ENCODE data around the gene ATP6V0A4.

The ATP6V0A4 gene

GRCh38 chr7:138755331-138755747 is 42.7 kb downstream of the ATP6V0A4 start:
- TF ChIP-seq POLR2A (IDR thresholded peaks at IDR 0.05; ENCODE audit: low read depth, low read length), result no peak
- no peak for TF ChIP-seq POU2F2 (IDR thresholded peaks at IDR 0.05; ENCODE audit: low read depth, low read length)
- no peak for TF ChIP-seq POLR2AphosphoS5 (IDR thresholded peaks at IDR 0.05; ENCODE audit: low read depth, low read length)
- no peak for TF ChIP-seq TAF1 (IDR thresholded peaks at IDR 0.05; ENCODE audit: low read depth, low read length)
- TF ChIP-seq PAX5 (IDR thresholded peaks at IDR 0.05; ENCODE audit: insufficient read depth, low read length, severe bottlenecking), result no peak
- FAIRE-seq (no peak), DNase-seq (ENCODE audit: insufficient read length, low spot score) (no peak)

GRCh38 chr7:138753610-138754009 is 44.4 kb downstream of the ATP6V0A4 start:
- DNase-seq (ENCODE audit: insufficient read length, low spot score), result no peak
- FAIRE-seq, result no peak
- TF ChIP-seq POLR2AphosphoS5 (IDR thresholded peaks at IDR 0.05; ENCODE audit: low read depth, low read length) (no peak), SPI1 (IDR thresholded peaks at IDR 0.05; ENCODE audit: low read depth, low read length) (no peak), TAF1 (IDR thresholded peaks at IDR 0.05; ENCODE audit: low read depth, low read length) (no peak), POU2F2 (IDR thresholded peaks at IDR 0.05; ENCODE audit: low read depth, low read length) (no peak), PAX5 (IDR thresholded peaks at IDR 0.05; ENCODE audit: insufficient read depth, low read length, severe bottlenecking) (no peak), POLR2A (IDR thresholded peaks at IDR 0.05; ENCODE audit: low read depth, low read length) (no peak)

DNA sequence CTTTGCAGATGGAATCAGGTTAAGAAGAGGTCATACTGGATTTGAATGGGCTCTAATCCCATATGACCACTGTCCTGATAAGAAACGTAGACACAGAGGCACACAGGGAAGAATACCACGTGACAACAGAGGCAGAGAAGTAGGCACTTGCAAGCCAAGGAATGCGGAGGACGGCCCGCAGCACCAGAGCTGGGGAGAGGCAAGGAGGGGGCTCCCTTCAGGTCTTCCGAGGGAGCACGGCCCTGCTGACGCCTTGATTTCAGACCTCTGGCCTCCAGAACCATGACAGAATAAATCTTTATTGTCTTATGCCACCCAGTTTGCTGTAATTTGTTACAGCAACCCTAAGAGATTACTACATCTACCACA is 44.9 kb downstream of the ATP6V0A4 start:
- FAIRE-seq (no peak), DNase-seq (ENCODE audit: insufficient read length, low spot score) (no peak)
- no peak for TF ChIP-seq POLR2AphosphoS5 (IDR thresholded peaks at IDR 0.05; ENCODE audit: low read depth, low read length)
- TF ChIP-seq POU2F2 (IDR thresholded peaks at IDR 0.05; ENCODE audit: low read depth, low read length), result no peak
- no peak for TF ChIP-seq TAF1 (IDR thresholded peaks at IDR 0.05; ENCODE audit: low read depth, low read length)
- TF ChIP-seq SPI1 (IDR thresholded peaks at IDR 0.05; ENCODE audit: low read depth, low read length), result no peak
- TF ChIP-seq PAX5 (IDR thresholded peaks at IDR 0.05; ENCODE audit: insufficient read depth, low read length, severe bottlenecking), result no peak
- no peak for TF ChIP-seq POLR2A (IDR thresholded peaks at IDR 0.05; ENCODE audit: low read depth, low read length)

GRCh38 chr7:138752518-138753149 is 45.4 kb downstream of the ATP6V0A4 start:
- FAIRE-seq (peak; percentile 62), DNase-seq (ENCODE audit: insufficient read length, low spot score) (no peak)
- TF ChIP-seq TAF1 (IDR thresholded peaks at IDR 0.05; ENCODE audit: low read depth, low read length) (no peak), POLR2A (IDR thresholded peaks at IDR 0.05; ENCODE audit: low read depth, low read length) (no peak), POLR2AphosphoS5 (IDR thresholded peaks at IDR 0.05; ENCODE audit: low read depth, low read length) (no peak), SPI1 (IDR thresholded peaks at IDR 0.05; ENCODE audit: low read depth, low read length) (no peak), PAX5 (IDR thresholded peaks at IDR 0.05; ENCODE audit: insufficient read depth, low read length, severe bottlenecking) (no peak), POU2F2 (IDR thresholded peaks at IDR 0.05; ENCODE audit: low read depth, low read length) (no peak)

DNA sequence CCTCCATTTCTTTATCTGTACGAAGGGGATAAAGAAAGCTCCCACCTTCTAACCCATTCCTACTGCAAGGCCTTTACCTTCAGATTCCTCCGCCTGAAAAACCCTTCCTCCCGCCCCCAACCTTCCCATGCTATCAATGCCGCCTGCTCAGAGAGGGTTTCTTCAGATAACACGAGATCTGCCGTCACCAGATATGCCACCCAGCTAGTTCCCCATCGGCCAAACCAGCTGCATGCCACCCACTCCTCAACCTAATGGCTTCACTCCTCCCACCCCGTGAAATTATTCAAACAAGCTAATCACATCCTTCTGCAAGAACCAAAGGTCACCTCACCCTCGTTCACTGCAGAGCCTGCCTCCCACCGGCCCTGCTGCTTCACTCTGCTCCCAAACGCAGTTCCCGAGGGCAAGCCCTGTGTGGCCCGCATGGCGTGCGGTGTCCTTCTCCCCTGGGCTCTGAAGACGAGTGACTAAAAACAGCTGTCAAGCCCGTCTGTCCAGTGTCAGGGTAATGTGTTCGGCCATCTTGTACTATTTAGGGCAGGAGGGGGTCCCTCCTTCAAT is 47.0 kb downstream of the ATP6V0A4 start:
- DNase-seq (ENCODE audit: insufficient read length, low spot score) (no peak), FAIRE-seq (no peak)
- no peak for TF ChIP-seq POLR2AphosphoS5 (IDR thresholded peaks at IDR 0.05; ENCODE audit: low read depth, low read length)

- no peak for FAIRE-seq
These were observed 47.5 kb downstream of the ATP6V0A4 start for GRCh38 chr7:138750473-138750872.

GRCh38 chr7:138749960-138750359 is 48.0 kb downstream of the ATP6V0A4 start:
- no peak for FAIRE-seq

More at GRCh38 chr7:138750473-138750872, 47.5 kb downstream of the ATP6V0A4 start:
- no peak for DNase-seq (ENCODE audit: insufficient read length, low spot score)
- TF ChIP-seq POU2F2 (IDR thresholded peaks at IDR 0.05; ENCODE audit: low read depth, low read length), result no peak

GRCh38 chr7:138748666-138749065 is 49.3 kb downstream of the ATP6V0A4 start:
- DNase-seq (ENCODE audit: insufficient read length, low spot score) (no peak), FAIRE-seq (no peak)
- TF ChIP-seq POLR2A (IDR thresholded peaks at IDR 0.05; ENCODE audit: low read depth, low read length) (no peak), SPI1 (IDR thresholded peaks at IDR 0.05; ENCODE audit: low read depth, low read length) (no peak)

More at GRCh38 chr7:138749960-138750359, 48.0 kb downstream of the ATP6V0A4 start:
- DNase-seq (ENCODE audit: insufficient read length, low spot score), result no peak
- no peak for TF ChIP-seq PAX5 (IDR thresholded peaks at IDR 0.05; ENCODE audit: insufficient read depth, low read length, severe bottlenecking)
- no peak for TF ChIP-seq TAF1 (IDR thresholded peaks at IDR 0.05; ENCODE audit: low read depth, low read length)
- no peak for TF ChIP-seq POLR2AphosphoS5 (IDR thresholded peaks at IDR 0.05; ENCODE audit: low read depth, low read length)
- no peak for TF ChIP-seq POU2F2 (IDR thresholded peaks at IDR 0.05; ENCODE audit: low read depth, low read length)
- no peak for TF ChIP-seq SPI1 (IDR thresholded peaks at IDR 0.05; ENCODE audit: low read depth, low read length)
- no peak for TF ChIP-seq POLR2A (IDR thresholded peaks at IDR 0.05; ENCODE audit: low read depth, low read length)

DNA sequence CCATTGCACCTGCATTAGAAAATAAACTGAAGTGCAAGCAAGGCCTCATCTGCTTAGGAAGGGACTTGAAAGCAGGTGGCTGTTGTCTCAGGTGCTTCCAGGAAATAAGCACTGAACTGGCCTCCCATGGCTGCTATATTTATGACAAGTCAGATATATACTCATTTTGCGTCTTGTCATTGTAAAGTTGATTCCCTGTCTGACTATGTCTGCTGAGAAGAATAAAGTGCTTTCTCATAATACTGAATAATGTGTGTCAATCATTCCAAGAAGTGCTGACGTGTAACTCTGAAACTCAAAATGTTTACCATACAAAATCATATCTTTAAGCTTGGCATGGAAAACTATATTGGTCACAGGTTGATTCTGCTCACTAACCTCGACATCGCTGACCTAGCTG is 51.9 kb downstream of the ATP6V0A4 start:
- TF ChIP-seq POLR2AphosphoS5 (IDR thresholded peaks at IDR 0.05; ENCODE audit: low read depth, low read length), result no peak
- TF ChIP-seq PAX5 (IDR thresholded peaks at IDR 0.05; ENCODE audit: insufficient read depth, low read length, severe bottlenecking), result no peak
- TF ChIP-seq SPI1 (IDR thresholded peaks at IDR 0.05; ENCODE audit: low read depth, low read length), result no peak
- TF ChIP-seq TAF1 (IDR thresholded peaks at IDR 0.05; ENCODE audit: low read depth, low read length), result no peak
- no peak for TF ChIP-seq POLR2A (IDR thresholded peaks at IDR 0.05; ENCODE audit: low read depth, low read length)
- TF ChIP-seq POU2F2 (IDR thresholded peaks at IDR 0.05; ENCODE audit: low read depth, low read length), result no peak
- DNase-seq (ENCODE audit: insufficient read length, low spot score) (no peak), FAIRE-seq (no peak)

DNA sequence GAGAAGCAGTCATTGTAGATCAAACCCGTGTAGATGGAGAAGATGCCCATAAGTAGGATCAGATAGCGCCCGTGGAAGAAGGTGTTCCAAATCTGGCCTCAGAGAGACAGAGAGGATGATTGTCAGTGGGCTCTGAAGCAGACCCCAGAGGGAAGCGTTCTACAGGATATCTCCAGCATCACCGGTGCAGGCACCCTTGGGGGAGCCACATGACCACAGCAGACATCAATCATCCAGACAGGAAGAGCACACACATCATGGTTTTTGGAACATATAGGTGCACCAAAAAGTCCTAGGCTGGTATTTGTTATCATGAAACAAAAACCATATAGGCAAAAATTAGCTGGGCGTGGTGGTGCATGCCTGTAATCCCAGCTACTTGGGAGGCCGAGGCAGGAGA is 52.8 kb downstream of the ATP6V0A4 start:
- FAIRE-seq, result no peak
- no peak for DNase-seq (ENCODE audit: insufficient read length, low spot score)
- TF ChIP-seq PAX5 (IDR thresholded peaks at IDR 0.05; ENCODE audit: insufficient read depth, low read length, severe bottlenecking) (no peak), TAF1 (IDR thresholded peaks at IDR 0.05; ENCODE audit: low read depth, low read length) (no peak), POU2F2 (IDR thresholded peaks at IDR 0.05; ENCODE audit: low read depth, low read length) (no peak), SPI1 (IDR thresholded peaks at IDR 0.05; ENCODE audit: low read depth, low read length) (no peak), POLR2A (IDR thresholded peaks at IDR 0.05; ENCODE audit: low read depth, low read length) (no peak), POLR2AphosphoS5 (IDR thresholded peaks at IDR 0.05; ENCODE audit: low read depth, low read length) (no peak)
